ENCODE measurements around the gene OXER1.

DNA sequence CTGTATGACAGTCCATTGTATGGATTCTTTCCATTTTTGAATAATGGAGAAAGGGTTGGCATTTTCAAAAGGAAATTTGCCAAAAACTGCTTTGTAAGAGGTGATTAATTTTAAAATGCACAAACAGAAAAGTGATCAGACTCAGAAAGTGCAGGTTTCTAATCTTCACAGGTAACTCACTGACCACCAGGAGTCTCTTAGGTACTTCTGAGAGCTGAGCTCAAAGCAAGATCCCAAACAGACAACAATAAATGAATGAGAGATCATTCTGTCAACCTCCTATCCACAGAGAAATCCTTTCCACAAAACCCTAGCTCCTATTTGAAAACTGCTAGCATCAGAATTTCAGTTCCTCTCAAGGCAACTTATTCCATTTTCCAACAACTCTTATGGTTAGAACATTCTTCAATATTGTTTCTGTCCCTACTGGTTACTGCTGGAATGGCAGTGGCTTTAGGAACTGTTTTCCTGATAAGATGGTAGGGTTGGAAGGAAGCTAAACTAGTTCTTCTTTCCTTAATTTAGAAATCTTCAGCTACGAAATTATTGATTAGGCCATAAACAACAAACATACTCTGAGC, 49.1 kb upstream of the OXER1 start:
- TF ChIP-seq POLR2A (IDR thresholded peaks at IDR 0.05) (no peak), CTCF (IDR thresholded peaks at IDR 0.05) (peak; percentile 27 to 71 (median 52))
